Glomerular visceral epithelial cell (primary cell): ENCODE data around the gene DPM2.

Experiments
- DNase-seq: peaks from one replicate; pipeline ENCODE4 v3.0.0-alpha.2; 2016; ENCODE audit errors: extremely low spot score

Gene DPM2

DNA sequence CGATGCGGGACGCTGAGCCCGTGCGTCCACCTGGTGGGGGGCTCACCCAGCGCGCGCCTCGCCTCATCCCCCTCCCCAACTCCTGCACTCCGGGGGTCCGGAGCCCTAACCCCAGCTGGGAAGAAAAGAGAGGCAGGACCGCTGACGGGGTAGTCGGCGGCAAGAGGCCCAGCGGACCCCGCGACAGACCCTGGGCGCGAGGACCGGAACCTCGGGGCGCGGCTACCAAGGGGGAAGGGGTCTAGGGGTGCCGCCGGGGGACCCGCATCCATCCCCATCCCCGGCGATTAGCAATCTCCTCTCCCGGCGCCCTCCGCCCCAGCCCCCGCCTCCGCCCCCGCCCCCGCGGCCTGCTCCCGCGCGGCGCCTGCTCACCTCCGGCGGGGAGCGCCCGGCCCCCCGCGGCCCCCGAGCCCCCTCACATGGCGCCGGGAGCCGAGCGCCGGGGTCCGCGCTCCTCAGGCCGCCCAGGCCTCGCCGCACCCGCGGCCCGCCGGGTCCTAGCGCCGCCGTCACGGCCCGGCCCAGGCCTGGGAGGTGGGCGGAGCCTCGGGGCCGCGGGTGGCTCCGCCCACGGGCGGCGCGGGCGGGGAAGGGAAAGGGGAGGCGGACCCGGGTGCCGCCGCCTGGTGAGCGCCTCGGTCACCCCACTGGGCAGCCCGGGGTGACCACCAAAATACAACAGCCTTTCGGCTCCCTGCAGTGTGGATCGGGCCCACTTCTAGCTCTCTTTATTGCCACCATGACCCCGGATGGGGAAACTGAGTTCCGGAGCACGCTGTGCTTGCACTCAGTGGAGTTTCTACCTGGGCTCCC, 38.3 kb downstream of the DPM2 start, which contains the start of gene ST6GALNAC6:
Gene ST6GALNAC6 (minus strand): TSS at position 476 of the 816 bp plus-strand sequence. CDS start 1,622 bp downstream, outside the sequence.
- peak; percentile 80 for DNase-seq

DNA sequence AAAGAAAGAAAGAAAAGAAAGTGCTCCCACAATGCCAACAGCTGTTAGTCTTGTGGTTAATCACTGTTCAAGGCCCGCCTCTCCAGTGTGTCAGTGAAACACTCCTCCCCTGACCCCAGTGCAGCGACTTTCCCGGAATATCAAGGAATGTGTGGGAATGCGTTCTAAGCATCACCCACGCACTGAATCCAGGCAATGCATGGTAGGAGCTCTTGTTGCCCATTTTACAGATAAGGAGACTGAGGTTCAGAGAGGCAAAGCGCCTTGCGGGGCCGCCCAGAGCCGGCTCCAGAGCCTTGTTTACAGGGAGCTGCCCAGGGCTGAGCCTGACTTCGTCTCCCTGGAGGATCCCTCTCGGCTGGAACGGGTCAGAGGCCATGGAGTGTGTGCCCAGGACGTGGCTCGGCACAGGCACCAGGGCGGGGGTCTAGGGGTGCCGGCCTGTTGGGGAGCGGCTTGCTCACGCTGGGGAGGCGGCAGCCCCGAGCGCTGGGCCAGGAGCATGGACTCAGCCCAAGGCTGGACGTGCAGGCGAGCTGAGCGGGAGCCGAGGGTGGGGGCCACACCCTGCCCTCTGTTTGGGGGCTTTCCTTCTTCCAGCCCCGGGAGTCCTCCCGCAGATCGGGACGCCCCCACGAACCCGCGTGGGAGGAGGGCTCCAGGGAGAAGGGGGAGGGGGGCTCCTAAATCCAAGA, 39.1 kb downstream of the DPM2 start:
- peak; percentile 65 for DNase-seq

DNA sequence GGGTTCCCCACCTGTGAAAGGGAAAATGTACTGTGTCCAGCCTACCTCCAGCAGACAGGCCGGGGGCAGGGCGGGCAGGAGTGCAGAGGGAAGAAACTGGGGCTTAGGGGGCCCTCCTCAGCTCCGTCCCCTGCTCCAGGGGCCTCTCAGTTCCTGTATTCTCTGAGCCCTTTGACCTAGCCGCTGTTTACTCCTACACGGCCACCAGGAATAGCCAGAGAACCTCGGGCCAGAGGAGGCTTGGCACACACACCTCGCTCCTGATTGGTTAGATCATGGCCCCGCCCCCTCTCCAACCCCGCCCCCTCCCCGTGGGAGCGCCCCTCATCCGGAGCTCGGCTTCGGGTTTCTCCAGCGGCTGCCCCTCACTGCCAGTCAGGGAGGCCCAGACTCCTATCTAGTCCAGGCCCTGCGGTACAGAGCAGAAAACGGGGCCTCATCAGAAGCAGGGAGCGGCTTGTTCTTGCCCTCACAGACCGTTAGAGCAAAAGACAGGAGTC, 40.4 kb downstream of the DPM2 start:
- peak; percentile 55 for DNase-seq

DNA sequence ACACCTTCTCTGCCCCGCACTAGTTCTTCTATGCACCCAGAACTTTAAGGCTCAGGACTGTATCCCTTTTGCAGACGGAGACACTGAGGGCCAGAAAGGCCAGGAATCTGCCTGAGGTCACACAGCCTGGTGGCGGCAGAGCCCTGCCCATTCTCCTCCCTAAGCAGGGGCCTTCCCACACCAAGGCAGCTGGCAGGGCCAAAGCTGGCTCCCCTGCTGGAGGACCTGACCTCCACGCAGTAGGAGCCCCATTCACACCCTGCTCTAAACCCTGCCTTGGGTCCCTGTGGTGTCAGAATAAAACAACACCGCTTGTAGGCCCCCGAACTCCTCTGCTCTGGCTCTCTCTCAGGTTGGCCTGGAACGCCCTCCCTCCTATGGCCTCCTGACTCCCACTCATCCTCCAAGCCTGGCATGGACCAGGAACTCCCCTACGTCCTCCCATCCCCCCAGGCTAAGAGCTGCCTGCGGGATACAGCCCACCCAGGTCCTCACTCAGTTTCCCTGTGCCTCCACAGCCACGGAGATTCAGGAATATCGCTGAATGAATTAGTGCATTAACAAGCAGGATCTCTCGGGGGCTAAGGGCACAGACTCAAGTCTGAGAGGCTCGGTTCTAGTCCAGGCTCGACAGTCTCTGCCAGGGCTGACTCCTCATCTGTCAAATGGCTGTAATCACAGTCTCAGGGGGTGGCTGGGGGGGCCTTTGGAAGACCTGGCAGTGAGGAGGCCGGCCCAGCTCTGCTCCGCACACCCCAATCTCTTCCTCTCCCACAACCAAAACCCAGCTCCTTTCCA, 41.1 kb downstream of the DPM2 start:
- DNase-seq: no peak

DNA sequence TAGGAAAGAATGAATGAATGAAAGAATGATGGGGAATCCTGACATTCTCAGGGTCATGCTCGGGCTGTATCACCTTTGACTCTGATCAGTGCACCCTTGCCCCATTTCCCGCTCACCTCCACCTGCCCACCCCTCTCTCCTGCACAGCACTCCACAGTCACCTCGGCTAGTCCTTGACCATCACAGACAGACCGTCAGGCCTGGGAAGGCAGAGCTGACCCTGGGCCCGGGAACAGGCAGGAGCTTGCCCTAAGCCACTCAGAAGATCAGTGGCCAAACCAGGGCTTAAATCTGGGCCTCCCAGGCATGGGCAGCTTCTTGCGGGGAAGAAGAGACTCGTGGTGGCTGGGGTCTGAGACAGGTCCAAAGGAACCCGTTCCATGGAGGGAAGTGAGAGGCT, 41.8 kb downstream of the DPM2 start:
- no peak for DNase-seq

DNA sequence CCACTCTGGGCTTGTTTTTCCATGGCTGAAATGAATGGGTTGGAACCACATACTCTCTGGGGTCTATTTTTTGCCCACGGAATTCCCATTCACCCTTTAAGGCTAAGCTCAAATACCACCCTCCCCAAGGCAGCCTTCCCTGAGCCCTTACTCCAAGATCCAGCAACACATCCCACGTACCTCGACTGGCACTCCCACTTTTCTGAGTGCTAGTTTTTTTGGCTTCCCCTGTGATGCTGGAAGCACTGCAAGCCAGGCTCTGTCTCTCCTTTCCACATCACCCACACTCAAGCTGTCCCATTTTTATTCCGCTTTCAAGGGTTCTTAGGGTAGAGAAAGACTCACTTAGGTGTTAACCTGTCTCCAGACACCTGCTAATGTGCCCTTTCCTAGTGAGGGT, 44.3 kb downstream of the DPM2 start:
- no peak for DNase-seq

DNA sequence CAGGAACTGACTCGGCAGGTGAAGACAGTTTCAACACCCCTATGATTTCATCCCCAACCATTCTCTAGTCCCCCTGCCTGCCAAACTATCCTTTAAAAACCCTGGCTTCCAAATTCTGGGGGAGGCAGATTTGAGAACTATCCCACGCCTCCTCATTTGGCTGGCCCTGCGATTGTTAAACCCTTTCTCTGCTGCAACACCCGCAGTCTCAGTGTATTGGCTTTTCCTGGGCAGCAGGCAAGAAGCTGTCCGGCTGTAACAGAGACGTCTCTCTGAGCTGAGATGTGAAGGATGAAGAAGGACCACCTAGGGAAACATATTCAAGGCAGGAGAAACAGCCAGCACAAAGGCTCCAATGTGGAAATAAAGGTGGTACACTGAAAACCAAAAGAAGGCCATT, 44.8 kb downstream of the DPM2 start:
- no peak for DNase-seq

DNA sequence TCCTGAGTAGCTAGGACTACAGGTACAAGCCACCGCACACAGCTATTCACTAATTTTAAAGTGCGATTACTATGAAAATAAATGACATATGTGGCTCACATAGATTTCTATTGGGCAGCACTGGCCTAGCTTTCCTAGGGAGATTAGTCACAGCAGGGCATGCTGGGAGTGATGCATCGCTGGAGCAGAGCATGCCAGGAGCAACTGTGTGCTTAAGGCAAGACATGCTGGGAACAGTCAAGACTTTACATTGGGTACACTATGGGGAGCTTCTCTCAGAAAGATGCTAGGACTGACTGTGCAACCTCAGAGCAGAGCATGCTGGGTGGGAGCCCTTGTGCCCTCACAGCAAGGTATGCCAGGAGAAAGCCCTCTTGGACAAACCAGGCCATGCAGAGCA, 47.6 kb downstream of the DPM2 start:
- DNase-seq: no peak

DNA sequence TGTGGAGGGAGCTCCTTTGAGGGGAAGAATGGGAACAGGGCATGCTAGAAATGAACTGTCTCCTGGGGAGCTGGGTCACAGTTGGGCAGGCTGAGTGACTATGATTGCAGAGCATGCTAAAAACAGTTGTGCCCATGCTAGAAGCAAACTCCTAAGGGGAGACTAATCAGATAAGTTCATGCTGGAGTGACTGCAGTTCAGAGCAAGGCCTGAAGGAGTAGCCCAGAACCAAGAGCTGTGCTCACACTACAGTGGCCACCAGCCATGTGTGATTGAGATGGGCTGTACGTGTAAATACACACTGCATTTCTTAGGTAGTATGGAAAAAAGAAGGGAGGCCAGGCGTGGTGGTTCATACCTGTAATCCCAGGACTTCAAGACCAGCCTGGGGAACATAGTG, 49.9 kb downstream of the DPM2 start:
- no peak for DNase-seq

DNA sequence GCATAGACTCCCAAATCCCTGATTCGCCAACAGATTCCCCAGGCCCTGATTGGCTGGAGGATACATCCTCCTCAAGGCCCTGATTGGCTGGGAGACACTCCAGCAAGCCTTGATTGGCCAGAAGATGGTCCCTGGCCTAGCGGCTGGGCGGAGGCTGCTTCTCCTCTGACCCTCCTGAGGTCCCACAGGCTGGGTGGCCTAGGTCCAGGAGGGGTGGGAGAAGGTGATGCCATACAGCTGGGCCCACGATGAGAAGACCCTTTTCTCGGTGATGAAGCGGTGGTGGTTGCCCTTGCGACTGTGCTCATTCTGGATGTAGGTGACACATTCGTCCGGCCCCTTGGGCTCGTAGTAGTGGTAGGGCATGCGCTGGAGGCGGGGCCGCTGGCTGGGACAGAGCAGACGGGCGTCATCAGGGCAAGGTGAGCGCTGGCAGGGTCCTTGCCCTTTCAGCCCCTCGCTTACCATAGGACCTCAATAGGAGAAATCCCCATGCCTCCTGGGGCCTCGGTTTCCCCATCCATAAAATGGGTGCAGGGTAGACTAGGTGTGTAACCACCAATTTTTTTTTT, 51.2 kb downstream of the DPM2 start:
- no peak for DNase-seq

DNA sequence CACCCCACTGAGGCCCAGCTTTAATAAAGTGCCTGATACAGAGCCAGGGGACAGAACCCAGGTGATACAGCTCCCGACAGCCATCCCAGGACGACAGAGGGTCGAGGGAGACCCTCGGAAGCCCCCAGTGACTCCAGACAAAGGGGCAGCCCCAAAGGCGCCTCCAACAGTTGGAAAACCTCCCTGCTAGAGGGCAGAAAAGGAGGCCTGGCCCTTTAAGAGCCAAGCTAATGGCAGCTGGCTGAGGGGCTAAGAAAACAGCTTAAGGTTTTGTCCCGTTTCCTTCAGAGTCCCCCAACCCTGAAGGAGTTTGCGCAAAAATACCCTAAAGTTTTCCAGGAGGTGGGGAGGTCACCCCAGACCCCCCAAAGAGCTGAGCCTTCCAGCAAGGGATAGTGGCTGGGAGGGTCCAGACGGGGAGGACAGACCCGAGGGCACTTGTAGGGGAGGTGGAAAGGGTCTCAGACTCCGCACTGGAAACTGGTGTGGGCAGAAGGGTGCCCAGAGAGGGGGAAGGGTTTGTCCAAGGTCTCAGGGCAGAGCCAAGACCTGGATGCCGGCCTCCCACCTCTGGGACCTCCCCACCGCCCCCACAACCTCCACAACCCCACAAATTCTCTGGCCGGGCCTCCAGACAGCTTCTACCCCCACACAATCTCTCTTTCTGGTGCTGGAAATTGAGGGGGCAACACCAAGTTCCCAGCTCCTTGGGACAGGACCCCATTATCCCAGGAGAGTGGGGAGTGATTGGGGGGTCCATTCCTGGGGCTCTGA, 52.0 kb downstream of the DPM2 start:
- DNase-seq: no peak
